NCI-H146 treated with DMSO at 0.1 percent for 48 hours (cell line): ENCODE data around the gene FBXO45.
"Not testable (repeated sequence)": the region's sequence is repeated elsewhere in the genome, so short reads cannot be mapped to it uniquely, and the experiment has no call there.

Experiments
- DNase-seq: peaks from one replicate; lab custom pipeline; 2025; ENCODE audit not compliant: unreplicated experiment; lab: John Stamatoyannopoulos, UW

Gene FBXO45, protein sequence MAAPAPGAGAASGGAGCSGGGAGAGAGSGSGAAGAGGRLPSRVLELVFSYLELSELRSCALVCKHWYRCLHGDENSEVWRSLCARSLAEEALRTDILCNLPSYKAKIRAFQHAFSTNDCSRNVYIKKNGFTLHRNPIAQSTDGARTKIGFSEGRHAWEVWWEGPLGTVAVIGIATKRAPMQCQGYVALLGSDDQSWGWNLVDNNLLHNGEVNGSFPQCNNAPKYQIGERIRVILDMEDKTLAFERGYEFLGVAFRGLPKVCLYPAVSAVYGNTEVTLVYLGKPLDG

DNA sequence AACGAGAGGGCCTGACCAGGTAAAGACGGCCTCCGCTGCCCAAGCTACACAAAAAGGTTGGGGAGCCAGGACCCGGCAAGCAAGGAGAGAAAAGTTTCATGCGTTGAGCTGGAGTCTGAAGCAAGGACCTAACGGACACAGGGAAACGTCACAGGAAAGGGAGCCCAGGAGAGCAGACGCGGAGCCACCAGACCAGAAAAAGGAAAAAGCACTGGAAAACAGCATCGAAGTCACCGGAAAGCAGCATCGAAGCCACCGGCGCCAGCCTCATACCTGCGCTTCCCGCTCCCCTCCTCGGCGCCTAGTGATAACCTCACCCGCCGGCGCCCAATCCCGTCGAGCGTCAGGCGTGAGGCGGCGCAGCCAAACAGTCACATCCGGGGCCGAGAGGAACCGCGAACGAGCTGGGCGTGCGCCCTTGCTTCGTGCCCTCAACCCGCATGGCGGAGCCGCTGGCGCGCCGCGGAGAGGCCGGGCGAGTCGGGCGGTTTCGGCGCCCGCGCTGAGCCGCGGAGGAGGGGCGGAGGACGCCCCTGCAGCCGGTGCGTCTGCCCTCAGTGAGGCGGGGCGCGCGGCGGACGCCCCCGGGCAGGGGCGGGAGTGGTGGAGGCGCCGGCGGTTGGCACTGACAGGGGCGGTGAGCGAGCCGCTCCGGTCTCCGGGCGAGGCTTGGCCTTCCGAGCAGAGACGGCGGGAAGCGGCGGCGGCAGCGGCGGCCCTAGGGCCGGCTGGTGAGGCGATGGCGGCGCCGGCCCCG lies at the start of gene FBXO45, which contains the start of gene WDR53:
FBXO45 (plus strand) TSS at position 415 of the 757 bp plus-strand sequence; CDS start at position 740, 325 bp downstream.
WDR53 (minus strand) TSS at position 309 of the 757 bp plus-strand sequence. CDS start 7,079 bp downstream, outside the sequence.
- peak; percentile 87 for DNase-seq

DNA sequence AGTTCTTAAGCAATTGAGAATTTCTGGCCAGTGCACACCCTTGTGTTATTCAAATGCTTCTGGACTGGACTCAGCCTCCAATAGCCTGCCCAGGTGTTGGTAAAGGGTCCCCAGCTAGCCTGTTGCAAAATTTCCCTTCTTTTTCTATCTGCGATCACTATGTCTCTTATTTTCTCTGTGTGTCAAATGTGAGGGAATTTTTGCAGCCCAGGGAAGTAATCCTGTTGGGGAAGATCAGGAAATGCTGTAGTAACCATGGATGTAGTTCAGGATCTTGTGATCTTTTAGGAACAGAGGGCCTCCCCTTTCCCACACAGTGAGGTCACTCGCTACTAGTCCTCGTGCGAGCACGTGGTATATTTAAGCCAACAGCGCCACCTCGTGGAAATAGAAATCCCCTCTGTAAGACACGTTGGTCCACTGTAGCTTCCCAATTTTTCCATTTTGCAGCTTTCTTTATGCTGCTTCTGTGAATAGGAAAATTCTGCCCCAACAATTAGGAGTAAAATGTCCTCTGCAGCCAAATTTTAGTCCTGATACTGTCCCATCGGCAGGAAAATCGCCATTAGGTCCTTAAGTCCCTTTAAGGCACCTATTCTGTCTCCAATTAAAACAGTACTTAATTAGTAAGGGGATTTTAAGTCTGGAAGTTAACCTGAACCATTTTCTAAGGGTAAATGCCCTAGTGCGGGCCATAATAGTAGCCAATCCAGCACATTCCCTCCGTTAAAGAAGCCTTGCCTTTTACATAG lies 49.3 kb upstream of the FBXO45 start:
- no peak for DNase-seq

DNA sequence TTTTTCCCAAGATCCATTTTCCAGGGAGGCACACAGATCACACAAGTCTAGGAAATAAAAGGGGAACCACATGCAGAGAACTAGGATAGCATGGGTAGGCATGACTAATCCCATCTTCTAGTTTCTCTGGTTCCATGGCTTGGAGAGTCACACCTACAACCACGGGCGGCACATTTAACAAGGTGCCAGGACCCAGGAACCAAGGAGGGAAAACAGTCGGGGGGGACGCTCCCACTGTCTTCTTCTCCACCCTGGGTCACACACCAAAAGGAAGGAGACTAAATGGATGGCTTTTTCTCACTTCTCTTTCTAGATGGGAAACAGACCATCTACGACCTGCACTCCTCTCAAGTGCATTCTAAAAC lies 48.8 kb upstream of the FBXO45 start:
- DNase-seq, result no peak

DNA sequence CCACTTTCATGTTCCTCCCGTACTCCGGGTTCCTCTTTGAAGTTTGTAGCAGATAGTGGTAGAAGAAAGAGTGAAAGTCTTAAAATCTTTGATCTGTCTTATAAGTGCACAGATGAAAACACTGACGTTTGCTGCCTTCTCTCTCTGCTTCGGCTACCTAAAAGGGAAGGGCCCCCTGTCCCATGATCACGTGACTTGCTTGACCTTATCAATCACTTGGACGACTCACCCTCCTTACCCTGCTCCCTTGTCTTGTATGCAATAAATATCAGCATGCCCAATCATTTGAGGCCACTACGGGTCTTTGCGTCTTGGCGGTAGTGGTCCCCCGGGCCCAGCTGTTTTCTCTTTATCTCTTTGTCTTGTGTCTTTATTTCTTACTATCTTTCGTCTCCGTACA lies 47.2 kb upstream of the FBXO45 start:
- DNase-seq, result not testable (repeated sequence)

DNA sequence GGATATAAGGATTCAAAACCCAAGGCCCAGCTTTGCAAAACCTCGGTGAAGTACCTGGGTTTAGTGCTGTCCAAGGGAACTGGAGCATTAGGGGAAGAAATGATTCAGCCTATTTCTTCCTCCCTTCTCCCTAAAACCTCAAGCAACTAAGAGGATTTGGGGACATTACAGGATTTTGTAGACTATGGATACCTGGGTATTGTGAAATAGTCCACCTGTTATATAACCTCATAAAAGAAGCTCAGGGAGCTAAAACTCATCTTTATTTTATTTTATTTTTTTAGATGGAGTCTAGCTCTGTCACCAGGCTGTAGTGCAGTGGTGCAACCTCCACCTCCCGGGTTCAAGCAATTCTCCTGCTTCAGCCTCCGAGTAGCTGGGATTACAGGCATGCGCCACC lies 44.6 kb upstream of the FBXO45 start:
- no peak for DNase-seq

DNA sequence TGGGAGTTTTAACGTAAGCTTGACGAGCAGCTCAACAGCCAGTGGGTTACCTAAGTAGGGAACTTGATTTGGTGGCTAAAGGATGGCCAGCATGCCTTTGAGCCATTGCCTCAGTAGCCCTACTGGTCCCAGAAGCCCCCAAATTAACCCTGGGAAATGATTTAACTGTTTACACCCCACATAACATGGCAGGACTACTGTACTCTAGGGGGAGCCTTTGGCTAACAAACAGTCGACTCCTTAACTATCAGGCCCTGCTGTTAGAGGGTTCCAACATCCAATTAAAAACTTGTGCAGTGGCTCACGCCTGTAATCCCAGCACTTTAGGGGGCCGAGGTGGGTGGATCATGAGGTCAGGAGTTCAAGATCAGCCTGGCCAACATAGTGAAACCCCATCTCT lies 43.9 kb upstream of the FBXO45 start:
- DNase-seq, result no peak

DNA sequence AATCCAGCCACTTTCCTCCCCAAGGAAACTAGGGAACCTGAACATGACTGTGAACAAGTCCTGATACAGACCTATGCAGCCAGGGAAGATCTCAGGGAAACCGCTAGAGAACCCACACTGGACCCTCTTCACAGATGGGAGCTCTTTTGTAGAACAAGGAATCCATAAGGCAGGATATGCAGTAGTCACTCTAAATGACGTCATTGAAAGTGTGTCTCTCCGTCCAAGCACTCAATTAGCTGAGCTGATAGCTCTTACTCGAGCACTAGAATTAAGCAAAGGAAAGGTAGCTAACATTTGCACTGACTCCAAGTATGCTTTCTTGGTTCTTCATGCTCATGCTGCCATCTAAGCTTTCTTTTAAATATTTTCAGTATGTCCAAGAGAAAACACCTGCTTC lies 43.3 kb upstream of the FBXO45 start:
- DNase-seq, result no peak

DNA sequence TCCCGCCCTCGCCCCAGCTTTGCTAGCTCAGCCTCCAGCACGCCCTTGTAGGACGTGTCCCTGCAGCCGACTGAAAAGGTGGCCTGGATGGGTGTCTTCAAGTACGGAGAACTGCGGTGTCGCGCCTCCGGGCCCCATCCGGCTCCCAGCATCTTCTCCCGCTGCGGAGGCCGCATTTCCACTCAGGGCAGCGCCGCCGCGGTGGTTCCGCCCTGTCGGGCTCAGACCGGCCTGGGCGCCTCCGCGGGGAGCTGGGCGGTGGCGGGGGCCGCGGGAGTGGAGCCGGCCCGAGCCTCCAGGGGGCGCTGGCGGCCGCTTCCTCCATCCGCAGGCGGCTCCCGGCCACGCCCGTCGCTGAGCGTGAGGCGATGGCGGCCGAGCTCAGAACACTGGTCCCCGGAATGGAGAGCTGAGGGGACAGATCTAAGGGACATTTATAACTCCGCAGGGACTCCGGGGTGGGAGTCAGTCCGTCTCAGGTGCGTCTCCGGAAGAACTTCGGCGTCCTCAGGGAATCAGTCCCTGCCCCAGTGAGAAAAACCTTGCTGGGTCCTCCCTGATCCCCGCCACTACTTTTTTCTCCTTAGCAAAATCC lies 39.7 kb upstream of the FBXO45 start:
- DNase-seq, result peak; percentile 63

DNA sequence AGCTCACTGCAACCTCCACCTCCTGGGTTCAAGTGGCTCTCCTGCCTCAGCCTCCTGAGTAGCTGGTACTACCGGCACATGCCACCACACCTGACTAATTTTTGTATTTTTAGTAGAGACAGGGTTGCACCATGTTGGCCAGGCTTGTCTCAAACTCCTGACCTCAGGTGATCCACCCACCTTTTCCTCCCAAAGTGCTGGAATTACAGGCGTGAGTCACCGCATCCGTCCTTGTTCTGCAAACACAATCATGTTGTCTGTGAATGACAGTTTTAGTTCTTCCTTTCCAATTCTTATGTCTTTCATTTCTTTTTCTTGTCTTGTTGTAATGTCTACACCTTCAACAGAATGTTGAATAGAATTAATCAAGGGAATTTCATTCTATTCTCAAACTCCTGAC lies 37.0 kb upstream of the FBXO45 start:
- DNase-seq, result no peak

DNA sequence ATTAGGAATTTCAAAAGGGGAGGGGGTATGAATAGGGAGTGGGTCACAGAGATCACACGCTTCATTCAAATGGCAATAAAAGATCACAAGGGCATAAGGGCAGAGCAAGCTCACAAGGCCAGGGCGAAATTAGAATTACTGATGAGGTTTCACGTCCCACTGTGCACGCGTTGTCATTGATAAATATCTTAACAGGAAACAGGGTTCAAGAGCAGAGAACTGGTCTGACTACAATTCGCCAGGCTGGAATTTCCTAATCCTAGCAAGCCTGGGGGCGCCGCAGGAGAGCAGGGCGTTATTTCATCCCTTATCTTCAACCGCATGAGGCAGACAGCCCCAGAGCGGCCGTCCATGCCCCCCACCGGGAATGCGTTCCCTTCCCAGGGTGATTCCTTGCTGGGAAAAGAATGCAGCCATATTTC lies 35.2 kb upstream of the FBXO45 start:
- DNase-seq, result no peak

DNA sequence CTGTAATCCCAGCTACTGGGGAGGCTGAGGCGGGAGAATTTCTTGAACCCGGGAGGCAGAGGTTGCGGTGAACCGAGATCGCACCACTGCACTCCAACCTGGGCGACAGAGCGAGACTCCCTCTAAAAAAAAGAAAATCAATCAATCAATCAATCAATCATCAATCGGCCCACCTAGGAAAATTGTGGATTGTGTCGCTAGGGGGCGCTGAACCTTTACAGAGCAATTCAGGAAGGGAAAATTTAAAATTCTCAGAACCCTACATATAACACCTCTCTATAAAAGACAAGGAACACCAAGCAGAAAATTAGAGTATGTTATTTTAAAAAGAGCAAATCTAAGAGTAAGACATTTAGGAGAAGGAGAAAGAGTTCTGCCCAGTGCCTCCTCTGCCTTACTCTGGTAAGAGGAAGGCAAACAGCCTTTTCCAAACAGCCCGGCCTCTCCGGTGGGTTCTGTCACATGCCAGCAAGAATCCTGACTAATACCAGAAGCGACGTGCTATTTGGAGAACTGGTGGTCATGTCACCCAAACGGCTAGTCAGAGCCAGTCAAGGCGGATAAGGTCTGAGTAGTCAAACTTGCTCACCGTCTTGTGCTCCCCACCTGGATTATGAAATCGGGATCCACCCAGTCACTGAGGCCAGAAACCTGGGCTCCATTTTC lies 31.0 kb upstream of the FBXO45 start:
- DNase-seq, result no peak

DNA sequence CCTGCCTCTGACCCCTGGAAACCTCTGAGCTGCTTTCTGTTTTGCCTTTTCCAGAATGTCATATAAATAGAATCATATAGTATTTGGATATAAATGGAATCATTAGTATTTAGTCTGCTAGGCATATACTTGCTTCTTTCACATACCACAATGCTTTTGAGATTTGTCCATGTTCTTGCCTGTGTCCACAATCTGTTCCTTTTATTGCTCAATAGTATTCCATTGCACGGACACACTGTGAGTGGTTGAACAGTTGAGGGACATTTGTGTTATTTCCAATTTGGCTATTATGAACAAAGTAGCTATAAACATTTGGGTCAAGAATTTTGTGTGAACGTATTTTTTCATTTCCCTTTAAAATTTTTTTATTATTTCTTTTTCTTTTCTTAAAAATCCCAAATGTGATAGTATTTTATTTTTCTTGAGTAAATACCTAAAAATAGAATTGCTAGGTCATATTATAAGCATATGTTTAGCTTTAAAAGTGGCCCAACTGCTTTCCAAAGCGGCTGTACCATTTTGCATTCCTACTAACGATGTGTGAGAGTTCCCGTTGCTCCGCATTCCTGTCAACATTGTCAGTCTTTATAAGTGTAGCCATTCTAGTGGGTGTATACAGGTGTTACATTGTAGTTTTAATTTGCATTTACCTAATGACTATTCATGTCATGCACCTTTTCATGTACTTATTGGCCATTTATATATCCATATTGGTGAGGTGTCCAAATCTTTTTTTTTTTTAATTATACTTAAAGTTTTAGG lies 26.6 kb upstream of the FBXO45 start:
- no peak for DNase-seq

DNA sequence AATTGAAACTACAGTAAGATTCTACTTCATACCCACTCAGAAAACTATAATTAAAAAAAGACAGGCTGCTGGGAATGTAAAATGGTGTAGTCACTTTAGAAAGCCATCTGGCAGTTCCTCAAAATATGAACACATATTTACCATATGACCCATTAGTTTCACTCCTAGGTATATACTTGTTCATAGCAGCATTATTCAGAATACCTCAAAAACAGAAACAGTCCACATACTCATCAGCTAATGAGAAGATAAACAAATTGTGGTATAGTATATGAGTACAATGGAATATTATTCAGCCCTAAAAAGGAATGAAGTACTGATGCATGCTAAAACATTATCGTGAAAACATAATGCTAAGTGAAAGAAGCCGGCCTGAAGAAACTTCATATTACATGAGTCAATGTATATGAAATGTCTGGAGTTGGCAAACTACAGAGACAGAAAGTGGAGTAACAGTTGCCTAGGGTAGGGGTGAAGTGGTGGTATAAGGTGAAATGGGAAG lies 23.9 kb upstream of the FBXO45 start:
- DNase-seq, result no peak

DNA sequence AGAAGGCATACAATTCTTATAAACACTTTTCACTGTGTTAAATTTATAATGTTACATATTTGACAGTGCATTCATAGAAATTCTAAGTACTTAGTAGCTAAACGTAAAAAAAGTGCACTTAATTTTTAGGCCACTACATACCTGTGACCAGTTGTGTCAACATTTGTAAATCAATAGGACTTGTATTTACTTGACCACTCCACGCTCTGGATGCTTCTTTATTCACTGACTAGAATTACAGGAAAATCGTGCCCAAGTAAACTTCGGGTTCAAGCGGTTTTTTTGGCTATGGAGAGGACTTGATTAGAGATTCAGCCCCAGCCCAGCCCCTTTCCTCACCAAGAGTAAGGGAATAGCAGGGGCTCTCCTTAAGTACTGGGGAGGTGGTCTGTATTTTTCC lies 21.9 kb upstream of the FBXO45 start:
- no peak for DNase-seq

DNA sequence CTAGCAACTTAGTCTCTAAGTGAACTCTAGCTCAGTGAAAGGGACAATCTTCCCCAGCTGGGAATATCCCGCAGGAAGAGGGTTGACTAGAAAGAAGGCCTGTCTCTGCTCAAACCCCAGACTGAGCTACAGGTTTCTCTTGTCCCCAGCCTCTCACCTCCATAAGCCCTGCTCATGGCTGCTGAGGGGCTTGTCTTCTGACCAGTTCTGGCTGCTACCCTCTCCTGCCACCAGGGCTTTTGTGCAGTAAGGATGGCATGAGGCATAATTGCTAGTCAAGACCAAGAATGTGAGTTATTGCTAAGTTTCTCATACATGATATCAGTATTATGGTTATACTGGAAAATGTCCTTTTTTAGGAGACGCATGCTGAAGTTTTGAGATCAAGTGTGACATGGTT lies 21.4 kb upstream of the FBXO45 start:
- DNase-seq, result no peak

DNA sequence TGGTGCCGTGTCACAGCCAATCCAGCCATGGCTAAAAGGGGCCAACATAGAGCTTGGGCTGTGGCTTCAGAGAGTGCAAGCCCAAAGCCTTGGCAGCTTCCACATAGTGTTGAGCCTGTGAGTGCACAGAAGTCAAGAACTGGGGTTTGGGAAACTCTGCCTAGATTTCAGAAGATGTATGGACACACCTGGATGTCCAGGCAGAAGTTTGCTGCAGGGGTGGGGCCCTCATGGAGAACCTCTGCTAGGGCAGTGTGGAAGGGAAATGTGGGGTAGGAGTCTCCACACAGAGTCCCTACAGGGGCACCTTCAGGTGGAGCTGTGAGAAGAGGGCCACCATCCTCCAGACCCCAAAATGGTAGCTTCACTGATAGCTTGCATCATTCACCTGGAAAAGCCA lies 19.1 kb upstream of the FBXO45 start:
- not testable (repeated sequence) for DNase-seq

DNA sequence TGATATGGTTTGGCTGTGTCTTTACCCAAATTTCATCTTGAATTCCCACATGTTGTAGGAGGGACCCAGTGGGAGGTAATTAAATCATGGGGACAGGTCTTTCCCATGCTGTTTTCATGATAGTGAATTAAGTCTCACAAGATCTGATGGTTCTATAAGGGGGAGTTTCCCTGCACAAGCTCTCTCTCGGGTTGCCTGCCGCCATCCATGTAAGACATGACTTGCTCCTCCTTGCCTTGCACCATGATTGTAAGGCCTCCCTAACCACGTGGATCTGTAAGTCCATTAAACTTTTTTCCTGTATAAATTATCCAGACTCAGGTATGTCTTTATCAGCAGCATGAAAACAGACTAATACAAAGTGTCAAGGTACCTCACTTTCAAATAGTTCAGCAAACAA lies 18.3 kb upstream of the FBXO45 start:
- not testable (repeated sequence) for DNase-seq

DNA sequence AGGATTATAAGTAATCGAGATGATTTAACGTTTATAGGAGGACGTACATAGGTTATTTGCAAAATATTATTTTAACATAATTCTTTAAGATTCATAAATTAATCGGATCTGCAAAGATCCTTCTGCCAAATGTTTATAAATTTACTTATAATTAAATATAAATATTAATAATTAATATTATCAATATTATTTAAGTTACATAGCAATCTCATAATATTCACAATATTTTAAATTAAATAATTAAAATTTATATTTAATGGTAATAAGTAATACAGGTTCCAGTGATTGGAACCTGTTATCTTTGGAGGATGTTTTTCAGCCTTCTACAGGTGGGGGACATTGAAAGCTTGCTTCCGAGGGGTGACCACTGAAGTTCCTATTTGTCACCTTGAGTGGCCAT lies 16.2 kb upstream of the FBXO45 start:
- no peak for DNase-seq

DNA sequence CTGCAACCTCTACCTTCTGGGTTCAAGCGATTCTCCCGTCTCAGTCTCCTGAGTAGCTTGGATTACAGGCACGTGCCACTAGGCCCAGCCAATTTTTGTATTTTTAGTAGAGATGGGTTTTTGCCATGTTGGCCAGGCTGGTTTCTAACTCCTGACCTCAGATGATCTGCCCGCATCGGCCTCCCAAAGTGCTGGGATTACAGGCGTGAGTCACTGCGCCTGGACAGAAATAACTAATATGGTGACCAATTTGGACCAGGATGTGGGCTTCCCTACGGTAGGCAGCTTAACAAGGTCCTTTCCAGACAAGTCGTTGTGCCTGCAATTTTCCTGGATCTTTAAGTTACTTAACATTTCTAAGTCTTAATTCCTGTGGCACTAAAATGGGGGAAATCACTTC lies 14.9 kb upstream of the FBXO45 start:
- DNase-seq, result no peak

DNA sequence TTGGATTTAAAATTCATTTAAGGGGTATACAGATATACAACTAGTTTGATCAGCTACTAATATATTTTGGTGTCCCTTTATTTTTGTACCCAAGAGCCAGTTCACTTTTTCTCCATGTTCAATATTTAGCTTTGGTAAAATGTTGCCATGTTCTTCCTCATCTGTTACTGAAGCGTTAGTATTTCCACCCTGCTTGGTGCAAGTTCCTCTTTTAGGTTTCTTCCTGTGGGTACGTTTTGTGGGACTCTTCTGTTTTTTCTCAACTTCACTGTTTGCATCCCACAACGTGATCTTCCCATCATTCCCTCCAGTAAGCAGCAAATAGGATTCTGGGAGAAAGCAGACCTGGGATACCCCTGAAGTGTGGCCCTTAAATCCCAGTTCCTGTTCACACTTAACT lies 14.3 kb upstream of the FBXO45 start:
- DNase-seq, result no peak
